H1 (cell line): ENCODE data around the gene IL2RA. TPM values are rescaled to one million over a fixed set of nuclear protein-coding genes. Genes with fewer than 3 reads are reported as not detected.

ENCODE experiments used
- CTCF ChIA-PET: fragments of 300-600 bp; sonication (Branson Sonifier 250); formaldehyde crosslinking; loops from one replicate; lab custom pipeline; 2021; ENCODE audit not compliant: partially characterized antibody; lab: Charles Lee
- POLR2A ChIA-PET: fragments of 300-600 bp; sonication (Branson Sonifier 250); formaldehyde crosslinking; loops from one replicate; lab custom pipeline; 2021; ENCODE audit warnings: inconsistent platforms; ENCODE audit not compliant: partially characterized antibody; lab: Charles Lee
- DNase-seq, 2 experiments: peaks; one replicate each; pipeline versions ENCODE4 v3.0.0 to v3.0.0-alpha.2; 2010 to 2022; ENCODE audit warnings: low spot score in 2 of 2, low read depth in 1 of 2, mixed read lengths in 1 of 2
- FAIRE-seq: peaks from 2 replicates; lab custom pipeline; 2011; peaks lifted over from hg19 to GRCh38; lab: Jason Lieb, UNC
- H2AFZ ChIP-seq: 2 replicates; pipeline ENCODE4 v1.8.1; 2012; ENCODE audit warnings: low read length, inconsistent platforms
- H2AK5ac ChIP-seq: 2 replicates; pipeline ENCODE4 v1.6.1; 2013; ENCODE audit warnings: low read depth, low read length
- H2BK120ac ChIP-seq: replicated peaks from 2 replicates; pipeline ENCODE3; 2013; ENCODE audit warnings: low read depth, low read length, inconsistent platforms
- H2BK12ac ChIP-seq: 2 replicates; pipeline ENCODE4 v1.6.1; 2013; ENCODE audit warnings: low read depth, low read length
- H2BK15ac ChIP-seq: 2 replicates; pipeline ENCODE4 v1.6.1; 2013; ENCODE audit warnings: low read length
- H2BK20ac ChIP-seq: 2 replicates; pipeline ENCODE4 v1.6.1; 2013; ENCODE audit warnings: low read length
- H2BK5ac ChIP-seq: 2 replicates; pipeline ENCODE4 v1.6.1; 2013; ENCODE audit warnings: low read depth, low read length
- H3K14ac ChIP-seq: 2 replicates; pipeline ENCODE4 v1.6.1; 2013; ENCODE audit warnings: inconsistent platforms; ENCODE audit not compliant: insufficient read length
- H3K18ac ChIP-seq: 2 replicates; pipeline ENCODE4 v1.6.1; 2013; ENCODE audit warnings: low read length; ENCODE audit errors: extremely low read depth
- H3K23ac ChIP-seq: 2 replicates; pipeline ENCODE4 v1.6.1; 2013; ENCODE audit warnings: inconsistent platforms; ENCODE audit not compliant: insufficient read length
- H3K23me2 ChIP-seq: 2 replicates; pipeline ENCODE4 v1.6.1; 2013; ENCODE audit warnings: low read depth, low read length
- H3K27ac ChIP-seq: 2 replicates; pipeline ENCODE4 v1.6.1; 2011; ENCODE audit warnings: low read depth, low read length, inconsistent platforms
- H3K27me3 ChIP-seq, 4 experiments: replicated peaks in 1 of 4; 1 replicate in 1 of 4; 2 replicates in 3 of 4; pipeline versions ENCODE4 v1.6.1 to v1.8.1; 2011 to 2013; ENCODE audit warnings: low read length in 3 of 4, mild to moderate bottlenecking in 3 of 4, inconsistent platforms in 2 of 4, mixed read lengths in 2 of 4, moderate library complexity in 1 of 4; ENCODE audit not compliant: control insufficient read depth in 3 of 4, insufficient read depth in 3 of 4; ENCODE audit errors: extremely low read depth in 1 of 4
- H3K36me3 ChIP-seq, 4 experiments: 2 replicates each; pipeline versions ENCODE4 v1.6.1 to v1.8.1; 2011 to 2013; ENCODE audit warnings: mild to moderate bottlenecking in 4 of 4, low read length in 3 of 4, moderate library complexity in 2 of 4, control low read depth in 1 of 4, inconsistent platforms in 1 of 4; ENCODE audit not compliant: insufficient read depth in 4 of 4, control insufficient read depth in 2 of 4
- H3K4ac ChIP-seq: replicated peaks from 2 replicates; pipeline ENCODE3; 2013; ENCODE audit warnings: low read length, low read depth, mixed read lengths, inconsistent platforms; ENCODE audit not compliant: insufficient read length
- H3K4me1 ChIP-seq, 4 experiments: replicated peaks in 1 of 4; 1 replicate in 1 of 4; 2 replicates in 3 of 4; pipeline versions ENCODE4 v1.6.1 to v1.8.1; 2011 to 2013; ENCODE audit warnings: low read length in 3 of 4, inconsistent platforms in 2 of 4, mixed read lengths in 1 of 4; ENCODE audit not compliant: insufficient read depth in 4 of 4, control insufficient read depth in 3 of 4
- H3K4me2 ChIP-seq, 2 experiments: 2 replicates each; pipeline versions ENCODE4 v1.6.1 to v1.8.1; 2011 to 2013; ENCODE audit warnings: low read depth in 2 of 2, low read length in 2 of 2, control low read depth in 1 of 2, inconsistent platforms in 1 of 2, mild to moderate bottlenecking in 1 of 2; ENCODE audit not compliant: insufficient read depth in 1 of 2
- H3K4me3 ChIP-seq, 4 experiments: fragments of 200-600, 300-600 bp in 1 of 4; sonication (generic), shearing (Covaris generic), sonication (Bioruptor Twin) in 1 of 4; 2 replicates each; pipeline versions ENCODE4 v1.5.1 to v1.8.1; 2011 to 2016; ENCODE audit warnings: low read length in 4 of 4, low read depth in 3 of 4, control low read depth in 2 of 4, inconsistent platforms in 2 of 4, mild to moderate bottlenecking in 2 of 4, mixed read lengths in 1 of 4, moderate library complexity in 1 of 4; ENCODE audit not compliant: insufficient read depth in 2 of 4; ENCODE audit errors: extremely low read depth in 1 of 4
- H3K56ac ChIP-seq: replicated peaks from 2 replicates; pipeline ENCODE3; 2013; ENCODE audit warnings: low read depth, mild to moderate bottlenecking, mixed read lengths, low read length, inconsistent platforms; ENCODE audit not compliant: insufficient read length
- H3K79me1 ChIP-seq: 2 replicates; pipeline ENCODE4 v1.6.1; 2013; ENCODE audit warnings: low read depth, low read length, control low read depth
- H3K79me2 ChIP-seq, 2 experiments: 2 replicates each; pipeline versions ENCODE4 v1.6.1 to v1.8.1; 2012 to 2013; ENCODE audit warnings: low read length in 2 of 2, mild to moderate bottlenecking in 2 of 2, inconsistent platforms in 1 of 2; ENCODE audit not compliant: insufficient read depth in 2 of 2, control insufficient read depth in 1 of 2
- H3K9ac ChIP-seq, 4 experiments: replicated peaks in 1 of 4; 1 replicate in 1 of 4; 2 replicates in 3 of 4; pipeline versions ENCODE4 v1.6.1 to v1.8.1; 2011 to 2013; ENCODE audit warnings: low read depth in 3 of 4, low read length in 3 of 4, control low read depth in 2 of 4, mild to moderate bottlenecking in 2 of 4, moderate library complexity in 2 of 4, inconsistent platforms in 1 of 4; ENCODE audit errors: extremely low read depth in 1 of 4
- H3K9me3 ChIP-seq, 2 experiments: 2 replicates each; pipeline versions ENCODE4 v1.6.1 to v1.8.1; 2012 to 2013; ENCODE audit warnings: mild to moderate bottlenecking in 2 of 2, moderate library complexity in 2 of 2, control low read depth in 1 of 2, inconsistent platforms in 1 of 2, low read depth in 1 of 2, low read length in 1 of 2, mixed read lengths in 1 of 2; ENCODE audit not compliant: insufficient read depth in 2 of 2
- H4K20me1 ChIP-seq, 2 experiments: replicated peaks in 1 of 2; 2 replicates each; pipeline versions ENCODE3 to v1.8.1; 2011 to 2013; ENCODE audit warnings: inconsistent platforms in 2 of 2, low read length in 2 of 2, mild to moderate bottlenecking in 1 of 2; ENCODE audit not compliant: insufficient read depth in 2 of 2, control insufficient read depth in 1 of 2
- H4K5ac ChIP-seq: 2 replicates; pipeline ENCODE4 v1.6.1; 2013; ENCODE audit warnings: low read length, low read depth, mixed read lengths, inconsistent platforms; ENCODE audit not compliant: insufficient read length
- H4K8ac ChIP-seq: 2 replicates; pipeline ENCODE4 v1.8.0; 2013; ENCODE audit warnings: mild to moderate bottlenecking, moderate library complexity, low read length, inconsistent platforms; ENCODE audit not compliant: insufficient read depth; ENCODE audit errors: extremely low read depth
- H4K91ac ChIP-seq: replicated peaks from 2 replicates; pipeline ENCODE3; 2013; ENCODE audit warnings: low read length, mixed read lengths, inconsistent platforms; ENCODE audit not compliant: insufficient read length
- ATF3 ChIP-seq: IDR thresholded peaks from 2 replicates; pipeline ENCODE4 v1.6.1; 2011; ENCODE audit warnings: low read depth, mild to moderate bottlenecking, low read length; ENCODE audit not compliant: insufficient read depth
- BACH1 ChIP-seq: IDR thresholded peaks from 2 replicates; pipeline ENCODE4 v1.6.1; 2012; ENCODE audit warnings: low read length, improper control_type of control experiment
- CREB1 ChIP-seq: IDR thresholded peaks from 2 replicates; pipeline ENCODE4 v1.6.1; 2012; ENCODE audit warnings: inconsistent platforms
- HDAC2 ChIP-seq, 2 experiments: fragments of 300-600 bp in 1 of 2; sonication (generic) in 1 of 2; IDR thresholded peaks; 2 replicates each; pipeline ENCODE4 v1.6.1; 2011 to 2012; ENCODE audit warnings: low read depth in 2 of 2, low read length in 2 of 2, mild to moderate bottlenecking in 2 of 2, moderate library complexity in 2 of 2, borderline replicate concordance in 1 of 2, inconsistent platforms in 1 of 2
- MAX ChIP-seq: IDR thresholded peaks from 2 replicates; pipeline ENCODE4 v1.6.1; 2012; ENCODE audit warnings: inconsistent platforms
- NANOG ChIP-seq: IDR thresholded peaks from 2 replicates; pipeline ENCODE4 v1.6.1; 2011; ENCODE audit warnings: low read length, low read depth, mild to moderate bottlenecking, inconsistent platforms; ENCODE audit not compliant: insufficient read depth, poor library complexity, severe bottlenecking
- POLR2A ChIP-seq, 2 experiments: IDR thresholded peaks; 1 replicate in 1 of 2; 2 replicates in 1 of 2; pipeline ENCODE4 v1.6.1; 2011; ENCODE audit warnings: low read depth in 2 of 2, low read length in 2 of 2, mild to moderate bottlenecking in 2 of 2; ENCODE audit errors: control extremely low read depth in 1 of 2
- RAD21 ChIP-seq, 2 experiments: IDR thresholded peaks in 1 of 2; conservative IDR thresholded peaks in 1 of 2; 2 replicates each; pipeline ENCODE4 v1.6.1; 2011; ENCODE audit warnings: low read depth in 2 of 2, low read length in 2 of 2, improper control_type of control experiment in 1 of 2, inconsistent platforms in 1 of 2, mild to moderate bottlenecking in 1 of 2, moderate library complexity in 1 of 2
- RFX5 ChIP-seq: IDR thresholded peaks from 2 replicates; pipeline ENCODE4 v1.6.1; 2011; ENCODE audit warnings: low read depth, low read length, improper control_type of control experiment, borderline replicate concordance
- SIN3A ChIP-seq, 2 experiments: IDR thresholded peaks in 1 of 2; conservative IDR thresholded peaks in 1 of 2; 2 replicates each; pipeline ENCODE4 v1.6.1; 2011 to 2012; ENCODE audit warnings: low read length in 2 of 2, improper control_type of control experiment in 1 of 2, low read depth in 1 of 2, mild to moderate bottlenecking in 1 of 2
- SIX5 ChIP-seq: IDR thresholded peaks from 2 replicates; pipeline ENCODE4 v1.6.1; 2011; ENCODE audit warnings: mild to moderate bottlenecking, low read depth, low read length
- SRF ChIP-seq: IDR thresholded peaks from 2 replicates; pipeline ENCODE4 v1.6.1; 2011; ENCODE audit warnings: mild to moderate bottlenecking, low read depth, low read length, moderate library complexity
- TBP ChIP-seq: IDR thresholded peaks from 2 replicates; pipeline ENCODE4 v1.6.1; 2011; ENCODE audit warnings: low read depth, low read length, improper control_type of control experiment
- WGBS, 2 experiments: shearing (Covaris generic) in 1 of 2; methylation state at CpG; one replicate each; pipeline versions ENCODE4 v1.1.6 to v1.1.7; 2013 to 2015; ENCODE audit warnings: low lambda C conversion rate in 2 of 2, mixed read lengths in 2 of 2, inconsistent platforms in 1 of 2, low coverage in 1 of 2, missing lambda C conversion rate in 1 of 2; ENCODE audit not compliant: insufficient replicate concordance in 2 of 2, insufficient coverage in 1 of 2, insufficient read length in 1 of 2; ENCODE audit errors: extremely low coverage in 1 of 2, missing lambda C conversion rate in 1 of 2; 5-methylcytosine and 5-hydroxymethylcytosine counted together
- polyA plus RNA-seq, 7 experiments: library from polyadenylated mRNA; depleted of rRNA in 3 of 7; stranded (reverse) in 5 of 7; unstranded in 2 of 7; fragments of >200 nt in 5 of 7; fragments of 200-250 nt in 2 of 7; gene quantifications; 1 replicate in 5 of 7; 2 replicates in 1 of 7; 4 replicates in 1 of 7; pipeline versions ENCODE4 v1.2.1 to v1.2.3, GENCODE V29; 2011 to 2013; ENCODE audit warnings: missing spikeins in 2 of 7, mixed read lengths in 2 of 7
- total RNA-seq: library from RNA; stranded (reverse); fragmentation: NEBNext Ultra II Directional; extraction: Animal tissue kit (Norgen Biotek cat#: 25700); gene quantifications from 2 replicates; pipeline ENCODE4 v1.2.1, GENCODE V29; 2021

The IL2RA gene
- total and polyA plus RNA-seq, 2 of the 8 experiments (the other 6 are each of a cell fraction or from before 2014, with no cell fraction given) = not detected

GRCh38 chr10:6100370-6100769 lies 38.2 kb upstream of the IL2RA start:
- Histone ChIP-seq H3K4me2 (no peak overlapping the region), H2BK5ac (no peak overlapping the region), H3K79me1 (peaks cover 3% of the 10 kb centered on the region), H3K14ac (no peak overlapping the region), H3K4ac (no peak overlapping the region), H2BK120ac (no peak overlapping the region), H2BK12ac (no peak overlapping the region), H3K79me2 (peaks cover 4 to 67% of the 10 kb centered on the region in 2 experiments), H3K23ac (no peak overlapping the region), H3K56ac (no peak overlapping the region), H2BK15ac (no peak overlapping the region), H3K23me2 (no peaks in the 10 kb centered on the region), H4K8ac (no peak overlapping the region), H3K27me3 (no peaks in the 10 kb centered on the region), H3K9me3 (no peaks in the 10 kb centered on the region), H4K91ac (no peak overlapping the region), H4K20me1 (peaks cover 5 to 7% of the 10 kb centered on the region in 2 experiments), H2BK20ac (no peak overlapping the region), H2AK5ac (no peak overlapping the region), H3K4me1 (peaks cover 8 to 38% (median 21%) of the 10 kb centered on the region in 4 experiments), H3K27ac (no peak overlapping the region), H3K36me3 (peaks cover 0 to 28% (median 4%) of the 10 kb centered on the region in 4 experiments; a peak in 4 of 8 replicates), H3K4me3 (no peak overlapping the region), H3K18ac (no peak overlapping the region), H3K9ac (no peak overlapping the region), H2AFZ (no peak overlapping the region), H4K5ac (no peak overlapping the region)
- ChIA-PET POLR2A (no interaction called here), CTCF (interaction anchor here (0.8 to 1.6 kb wide), 3 partner anchors 42 to 102 kb away, joined by 3 to 5 read pairs (median 3); partner anchors contain the start of gene PFKFB3)
- 73% methylated on average over 1 of the region's 1 CpG; no CpG with 5 or more reads in 1 of the 2 experiments for WGBS, 2 experiments
- FAIRE-seq (no peak), DNase-seq (no peak)
- no peak for TF ChIP-seq POLR2A (IDR thresholded peaks at IDR 0.05; ENCODE audit: control extremely low read depth in 1 of 2, low read depth in 2 of 2, low read length in 2 of 2)
- TF ChIP-seq MAX = no peak
- no peak for TF ChIP-seq NANOG
- TF ChIP-seq TBP = no peak
- TF ChIP-seq SRF = no peak
- TF ChIP-seq RAD21 (IDR thresholded peaks at IDR 0.05 in 1 of 2, conservative IDR thresholded peaks at IDR 0.05 in 1 of 2; ENCODE audit: low read depth in 2 of 2, low read length in 2 of 2) = no peak
- no peak for TF ChIP-seq HDAC2 (IDR thresholded peaks at IDR 0.05; ENCODE audit: borderline replicate concordance in 1 of 2, low read depth in 2 of 2, low read length in 2 of 2)
- no peak for TF ChIP-seq BACH1
- TF ChIP-seq SIN3A (conservative IDR thresholded peaks at IDR 0.05 in 1 of 2, IDR thresholded peaks at IDR 0.05 in 1 of 2; ENCODE audit: low read depth in 1 of 2, low read length in 2 of 2) = no peak
- TF ChIP-seq CREB1 = no peak
- no peak for TF ChIP-seq SIX5
- TF ChIP-seq ATF3 = no peak
- no peak for TF ChIP-seq RFX5
